ENCODE measurements around the gene FRAS1.

The FRAS1 gene

DNA sequence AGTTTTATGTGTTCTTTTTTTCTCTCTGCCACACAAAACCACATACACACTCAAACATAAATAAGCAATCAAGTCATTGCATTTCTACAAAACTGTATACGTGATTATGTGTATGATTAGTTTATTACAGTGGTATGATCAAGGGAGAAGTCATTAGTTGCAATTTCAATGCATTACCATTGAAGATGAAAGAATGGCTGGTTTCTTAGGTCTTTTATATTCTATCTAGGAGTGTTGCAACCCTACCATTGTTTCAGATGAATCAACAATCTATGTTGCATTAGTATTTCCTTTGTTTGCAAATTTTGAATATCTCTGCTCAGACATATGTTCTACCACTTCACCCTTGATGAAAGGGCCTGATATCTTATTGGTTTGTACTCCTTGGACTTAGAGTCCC lies 501.3 kb downstream of the FRAS1 start:
- no peak for FAIRE-seq

DNA sequence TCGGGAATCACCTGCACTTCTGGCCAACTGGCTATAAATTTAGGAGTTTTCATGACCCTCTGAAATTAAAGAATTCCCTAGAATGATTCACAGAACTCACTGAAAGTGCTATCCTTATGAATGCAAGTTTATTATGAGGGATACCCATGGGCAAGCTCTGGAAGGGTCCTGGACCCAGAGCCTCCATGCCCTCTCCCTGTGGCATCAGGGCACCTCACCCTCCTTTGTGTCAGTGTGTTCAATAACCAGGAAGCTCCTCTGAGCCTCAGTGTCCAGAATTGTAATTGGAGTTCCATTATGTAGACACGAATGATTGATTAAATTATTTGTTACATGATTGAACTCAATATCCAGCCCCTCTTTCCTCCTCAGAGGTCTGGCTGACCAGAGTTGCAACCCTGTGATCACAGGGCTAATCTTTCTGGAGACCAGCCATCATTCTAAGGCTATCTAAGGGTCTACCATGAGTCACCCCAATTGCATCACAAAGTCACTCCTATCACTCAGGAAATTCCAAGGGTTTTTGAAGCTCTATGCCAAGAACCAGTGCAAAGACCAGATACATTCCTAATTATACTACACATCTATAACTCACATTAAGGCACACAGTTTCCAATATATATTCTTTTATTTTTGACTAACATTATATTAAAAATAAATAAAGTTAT lies 503.3 kb downstream of the FRAS1 start:
- no peak for FAIRE-seq

DNA sequence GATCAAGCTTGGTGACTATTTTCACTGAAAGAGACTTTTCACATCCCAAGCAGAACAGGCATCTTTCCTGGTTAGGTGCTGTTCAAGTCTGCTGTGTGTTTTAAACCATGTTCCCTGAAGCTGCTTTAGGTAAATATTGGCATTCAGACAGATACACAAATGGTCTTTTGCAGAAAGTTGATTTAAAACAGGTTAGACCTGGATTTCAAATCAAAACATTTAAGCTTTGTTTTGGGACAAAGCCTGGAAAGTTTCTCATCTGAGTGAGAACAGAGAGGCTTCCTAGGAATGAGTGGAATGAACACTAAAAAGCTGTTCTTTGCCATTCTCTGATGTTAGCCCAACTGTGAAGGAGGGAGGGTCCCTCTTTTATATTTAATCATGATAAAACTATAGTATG lies 504.6 kb downstream of the FRAS1 start:
- FAIRE-seq = no peak

DNA sequence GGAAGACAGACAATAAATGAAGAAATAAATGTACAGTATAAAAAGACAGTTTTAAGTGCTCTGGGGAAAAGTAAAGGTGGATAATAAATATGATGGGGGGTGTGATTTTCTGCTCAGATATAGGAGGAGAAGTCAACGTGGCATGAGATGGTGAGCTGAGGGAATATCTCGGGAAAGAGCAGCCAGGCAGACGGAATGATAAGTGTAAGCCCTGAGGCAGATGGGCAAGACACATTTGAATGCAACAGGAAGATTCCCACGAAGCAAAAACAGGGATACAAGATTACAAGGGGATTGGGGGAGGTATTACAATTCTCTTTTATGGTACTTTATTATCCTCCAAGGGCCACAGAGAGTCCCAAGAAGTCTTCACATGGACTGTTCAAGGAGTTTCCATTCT lies 505.6 kb downstream of the FRAS1 start:
- no peak for FAIRE-seq

DNA sequence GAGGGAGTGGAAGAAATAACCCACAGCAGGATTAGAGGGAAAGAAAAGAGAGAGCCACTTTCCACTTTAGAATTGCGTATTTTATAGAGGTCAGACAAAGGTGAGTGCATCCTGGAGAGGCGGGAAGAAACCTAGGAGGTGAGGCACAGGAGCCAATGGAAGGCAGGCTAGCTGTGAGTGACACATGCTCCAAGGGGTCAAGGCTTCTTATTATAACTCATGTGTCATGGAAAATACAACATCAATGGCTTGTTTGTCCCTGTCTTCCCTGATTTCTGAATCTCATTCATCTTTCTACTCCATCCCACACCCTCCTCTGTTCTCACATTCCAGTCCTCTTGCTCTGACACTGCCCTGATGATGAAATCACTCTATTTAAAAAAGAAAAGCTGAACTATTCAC lies 508.8 kb downstream of the FRAS1 start:
- no peak for FAIRE-seq

DNA sequence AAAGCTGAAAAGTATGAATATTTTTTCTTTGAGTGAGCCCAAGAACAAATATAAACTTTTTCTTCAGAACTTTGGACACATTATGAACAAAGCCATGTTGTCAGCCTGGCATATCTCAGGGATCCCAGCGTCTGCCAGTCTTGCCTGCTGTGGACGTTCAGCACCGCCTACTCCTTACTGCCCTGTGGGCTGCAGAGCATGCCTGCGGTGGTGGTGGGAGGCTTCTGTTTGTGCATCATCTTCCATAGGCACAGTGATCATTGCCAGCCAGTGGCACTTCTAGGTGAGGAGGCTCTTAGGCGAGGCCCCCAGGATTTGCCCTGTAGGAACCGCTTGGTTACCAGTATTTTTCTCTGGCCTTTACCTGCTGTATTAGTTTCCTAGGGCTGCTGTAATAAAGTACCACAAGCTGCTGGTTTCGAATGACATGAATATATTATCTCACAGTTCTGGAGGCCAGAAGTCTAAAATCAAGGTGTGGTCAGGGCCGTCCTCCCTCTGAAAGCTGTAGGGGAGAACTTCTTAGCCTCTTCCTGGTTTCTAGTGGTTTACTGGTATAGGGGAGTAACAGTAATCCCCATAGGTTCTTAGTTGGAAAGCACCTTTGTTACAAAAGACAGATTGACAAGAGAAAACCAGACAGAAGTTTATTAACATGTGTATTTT lies 509.8 kb downstream of the FRAS1 start:
- no peak for FAIRE-seq

DNA sequence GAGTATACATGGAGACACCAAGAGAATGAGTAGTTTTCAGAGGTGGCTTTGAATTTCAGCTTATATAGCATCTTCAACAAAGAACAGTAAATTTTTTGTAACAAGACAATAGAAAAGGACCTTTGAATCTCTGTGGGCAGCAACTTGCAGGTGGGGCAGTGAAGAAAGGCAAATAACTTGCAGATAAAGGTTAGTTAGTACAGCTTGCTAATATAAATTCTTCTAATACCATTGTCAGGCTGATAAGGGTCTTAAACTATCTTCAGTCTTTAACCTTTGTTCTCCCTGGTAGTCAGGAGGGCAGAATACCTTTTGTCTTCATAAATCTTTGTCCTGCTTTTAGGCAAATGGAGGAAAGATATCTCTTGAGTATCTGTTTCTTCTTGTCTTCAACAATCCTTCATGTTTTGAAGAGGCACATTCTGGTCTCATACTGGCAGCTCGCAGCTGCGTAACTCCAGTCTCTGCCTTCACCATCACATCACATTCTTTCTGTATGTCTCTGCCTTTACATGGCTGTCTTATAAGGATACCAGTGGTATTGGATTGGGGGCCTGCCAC lies 510.5 kb downstream of the FRAS1 start:
- no peak for FAIRE-seq

DNA sequence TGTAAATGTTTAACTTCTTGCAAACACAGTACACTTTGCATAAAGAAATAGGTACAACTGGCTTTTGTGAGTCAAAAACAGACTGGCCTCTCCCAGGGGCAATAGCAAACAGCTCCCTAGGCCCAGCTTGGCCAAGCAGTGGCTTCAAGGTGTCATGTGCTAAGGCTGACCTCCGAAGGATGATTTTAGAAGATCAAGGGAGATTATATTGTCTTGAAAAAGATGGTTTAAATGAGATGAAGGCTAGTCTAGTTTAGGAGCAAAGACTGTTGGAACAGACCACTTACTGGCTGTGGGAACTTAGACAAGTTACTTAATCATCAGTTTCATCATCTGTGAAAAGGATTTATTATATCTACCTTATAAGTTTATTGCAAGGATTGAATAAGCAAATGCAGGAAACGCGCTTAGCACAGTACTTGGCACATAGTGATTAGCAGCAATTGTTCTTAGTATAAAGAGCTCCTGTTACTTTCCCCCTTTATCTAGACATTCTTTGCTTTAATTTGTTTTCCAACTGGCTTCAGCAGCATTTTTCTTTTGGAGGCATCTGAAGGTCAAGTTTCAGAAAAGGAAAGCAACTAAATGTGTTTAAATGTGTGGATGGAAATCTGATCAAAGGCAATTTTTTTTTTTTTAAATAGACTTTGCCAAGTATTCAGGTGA lies 511.6 kb downstream of the FRAS1 start:
- FAIRE-seq = no peak

DNA sequence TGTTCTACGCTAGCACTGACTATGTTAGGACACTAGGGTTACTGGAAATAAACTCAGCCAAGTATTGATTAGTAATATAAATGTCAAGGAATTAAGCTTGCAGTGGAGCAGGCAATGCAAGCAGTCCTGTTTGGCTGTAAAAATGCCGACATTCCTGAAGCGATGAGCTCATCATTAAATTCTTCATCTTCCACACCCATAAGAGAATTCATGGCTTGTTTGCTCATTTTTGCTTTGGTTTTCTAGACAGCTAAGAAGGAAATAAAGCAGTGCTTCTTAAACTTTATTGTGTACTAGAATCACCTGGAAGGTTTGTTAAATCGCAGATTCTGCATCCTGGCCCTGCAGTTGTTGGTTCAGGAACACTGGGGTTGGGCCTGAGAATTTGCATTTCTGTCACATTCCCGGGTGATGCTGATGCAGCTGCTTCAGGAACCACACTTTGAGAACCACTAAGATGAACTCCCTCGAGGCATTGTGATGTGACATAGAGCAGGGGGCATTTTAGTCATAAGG lies 512.2 kb downstream of the FRAS1 start:
- peak; percentile 36 for FAIRE-seq

DNA sequence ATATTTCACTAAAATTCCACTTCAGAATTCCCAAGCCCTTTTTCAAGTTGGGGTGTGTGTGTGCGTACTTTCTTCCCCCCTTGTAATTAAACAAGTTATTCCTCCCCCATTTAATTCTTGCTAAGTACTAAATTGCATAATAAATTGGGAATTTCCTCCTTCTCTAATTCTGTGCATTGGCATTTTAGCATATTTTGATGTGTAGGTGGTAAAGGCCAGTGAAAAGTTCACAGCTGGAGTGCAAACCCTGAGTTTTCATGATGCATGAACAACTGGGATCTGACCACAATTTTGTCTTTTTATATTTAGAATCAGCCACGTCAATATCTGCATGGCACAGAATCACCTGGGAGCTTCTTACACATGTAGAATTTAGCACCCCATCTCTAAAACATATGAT lies 513.0 kb downstream of the FRAS1 start:
- no peak for FAIRE-seq

DNA sequence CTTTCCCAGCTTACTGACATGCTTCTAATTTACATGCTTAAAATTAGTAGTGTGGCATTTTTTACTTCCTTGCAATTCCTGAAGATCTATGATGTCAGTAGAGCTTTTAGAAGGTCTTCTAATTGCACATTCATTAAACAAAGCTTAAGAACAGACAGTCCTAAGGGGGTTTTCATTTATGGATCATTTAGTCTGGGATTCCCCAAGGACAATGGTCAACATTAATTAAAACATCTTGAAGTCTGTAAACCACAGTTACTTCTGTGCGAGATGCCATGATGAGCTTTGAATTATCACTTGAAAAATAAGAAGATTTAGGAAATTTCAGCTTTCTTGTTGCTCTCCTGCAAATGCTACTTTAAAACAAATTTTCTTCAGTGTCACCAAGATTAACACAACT lies 514.7 kb downstream of the FRAS1 start:
- no peak for FAIRE-seq

DNA sequence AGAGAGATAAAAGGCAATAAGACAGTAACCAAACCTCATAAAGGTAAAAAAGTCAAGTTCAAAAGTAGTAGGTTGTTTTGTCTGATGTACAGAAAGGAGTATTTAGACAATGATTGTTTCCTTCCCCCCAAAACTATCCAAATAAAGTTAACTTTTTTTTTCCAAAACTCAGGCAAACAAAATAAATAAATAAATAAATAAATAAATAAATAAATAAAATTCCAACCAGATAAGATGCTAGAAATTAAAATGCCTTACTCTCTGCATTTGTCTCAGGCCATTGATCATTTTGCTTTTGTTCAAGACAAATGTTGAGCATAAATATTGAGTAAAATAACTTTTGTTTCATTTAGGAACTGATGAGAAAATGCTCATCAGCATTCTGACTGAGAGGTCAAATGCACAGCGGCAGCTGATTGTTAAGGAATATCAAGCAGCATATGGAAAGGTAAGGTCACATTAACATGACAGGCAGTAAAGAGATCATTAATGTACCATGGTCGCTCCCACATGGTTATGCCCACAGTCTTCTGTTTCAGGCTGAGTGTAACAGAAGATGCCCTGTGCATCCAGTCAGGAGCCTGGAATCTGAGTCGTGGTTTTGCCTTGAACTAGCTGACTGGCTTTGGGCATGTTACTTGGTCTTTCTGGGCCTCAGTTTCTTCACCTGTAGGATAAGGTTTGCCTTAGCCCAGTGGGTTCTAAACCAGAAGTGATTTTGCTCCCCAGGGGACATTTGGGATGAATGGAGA lies 521.7 kb downstream of the FRAS1 start:
- FAIRE-seq = no peak

DNA sequence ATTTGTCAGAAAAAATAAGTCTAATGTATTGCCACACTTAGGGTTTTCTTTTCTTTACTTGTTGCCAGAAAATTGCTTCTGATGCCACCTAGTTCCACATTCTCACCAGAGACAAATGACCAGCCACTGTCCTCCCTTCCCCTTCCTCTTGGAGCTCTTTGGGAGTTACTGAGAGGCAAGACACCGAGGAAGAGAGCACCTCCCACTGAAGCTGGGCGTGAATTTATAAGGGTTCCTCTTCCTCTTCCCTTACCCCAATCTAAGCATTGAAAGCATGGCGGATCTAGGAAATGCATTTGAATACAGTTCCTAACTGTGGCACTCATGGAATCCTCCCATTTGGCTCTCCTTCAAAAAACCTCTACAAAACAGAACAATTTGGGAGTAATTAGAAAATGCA lies 524.5 kb downstream of the FRAS1 start:
- no peak for FAIRE-seq

DNA sequence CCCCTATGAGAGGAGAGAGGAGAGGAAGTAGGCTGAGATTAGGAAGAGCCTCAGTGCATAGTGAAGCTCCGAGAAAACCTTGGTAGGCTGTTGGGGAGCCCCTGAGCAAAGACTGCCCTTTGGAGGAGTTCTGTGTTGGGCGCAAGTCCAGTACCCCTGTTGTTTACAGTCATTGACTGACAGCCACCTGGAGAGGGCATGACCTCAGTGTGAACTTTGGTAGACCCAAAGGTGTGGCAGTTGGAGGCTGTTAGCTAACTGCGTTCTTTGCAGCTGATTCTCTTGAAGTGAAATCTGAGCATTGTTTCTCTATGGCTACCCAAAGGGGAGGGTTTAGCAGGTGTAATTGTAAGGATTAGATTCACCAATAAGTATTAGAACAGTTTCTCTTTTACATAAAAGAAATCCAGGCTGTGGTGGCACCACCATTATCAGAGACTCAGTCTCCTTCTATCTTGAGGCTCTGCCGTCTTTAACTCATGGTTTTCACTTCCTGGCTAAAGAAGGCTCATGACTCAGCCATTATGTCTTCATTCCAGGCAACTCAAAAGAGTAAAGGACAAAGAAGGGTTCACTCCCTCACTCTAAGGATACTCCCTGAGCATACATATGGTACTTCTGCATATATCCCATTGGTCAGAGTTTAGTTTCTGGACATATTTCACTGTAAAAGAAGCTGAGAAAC lies 527.9 kb downstream of the FRAS1 start:
- FAIRE-seq = no peak

DNA sequence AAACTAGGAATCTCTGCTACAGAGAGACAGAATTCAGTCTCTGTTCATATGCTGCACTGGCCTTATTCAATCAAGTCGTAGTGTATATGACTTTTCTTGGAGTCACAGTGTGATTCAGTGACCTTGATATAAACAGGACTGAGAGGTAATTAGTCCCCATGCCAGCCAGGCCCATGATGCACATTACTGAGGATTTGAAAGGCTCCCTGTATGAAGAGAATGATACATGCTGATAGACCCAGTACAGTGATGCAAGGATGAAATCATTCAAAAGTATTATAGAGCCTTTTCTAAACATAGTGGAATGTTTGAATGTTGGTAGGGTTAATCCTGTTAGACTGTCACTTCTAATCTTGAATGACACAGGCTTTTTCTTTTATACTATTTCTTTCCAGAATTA lies 528.5 kb downstream of the FRAS1 start:
- no peak for FAIRE-seq

DNA sequence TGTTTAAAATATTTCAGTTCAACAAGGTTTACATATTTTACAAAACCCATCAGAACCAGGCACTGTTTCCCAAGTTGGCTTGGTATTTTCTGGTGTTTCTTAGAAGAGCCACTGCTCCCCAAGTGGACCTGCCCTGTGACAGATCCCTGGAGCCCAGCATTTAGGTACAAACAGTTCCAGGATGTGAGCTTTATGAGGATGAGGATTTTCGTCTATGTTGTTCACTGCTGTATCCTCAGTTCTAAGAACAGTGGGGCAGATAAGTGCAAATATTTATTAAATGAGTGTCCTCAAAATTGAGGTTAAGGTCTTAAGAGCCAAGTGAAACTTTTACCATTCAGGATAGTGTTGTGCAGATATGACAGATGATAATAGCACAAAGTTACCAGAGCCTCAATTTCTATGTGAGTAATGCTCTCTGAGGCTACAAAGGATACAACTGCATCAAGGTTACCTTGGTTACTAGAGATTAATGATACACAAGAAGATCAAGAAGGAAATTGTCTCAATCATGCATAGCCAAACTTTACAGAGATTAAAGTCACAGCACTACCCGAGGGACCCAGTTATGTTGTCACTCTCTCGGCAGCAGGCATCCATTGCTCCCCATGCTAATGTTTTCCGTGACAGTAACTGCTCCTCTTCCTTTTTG lies 531.9 kb downstream of the FRAS1 start:
- FAIRE-seq = no peak

DNA sequence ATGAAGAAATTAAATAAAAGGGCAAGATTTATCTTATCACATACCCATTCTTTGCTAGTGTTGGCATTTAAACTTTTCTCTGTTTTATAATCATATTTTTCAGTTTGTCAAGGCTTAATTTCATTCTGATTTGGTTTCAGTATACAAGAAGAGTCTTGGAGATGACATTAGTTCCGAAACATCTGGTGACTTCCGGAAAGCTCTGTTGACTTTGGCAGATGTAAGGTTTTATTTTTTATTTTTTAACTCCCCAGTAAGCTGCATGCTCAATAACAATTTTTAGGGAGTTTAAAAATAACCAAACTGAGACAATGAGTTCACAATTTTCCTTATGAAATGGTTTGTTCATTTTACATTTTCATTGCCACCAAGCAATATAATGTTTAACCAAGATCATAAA lies 534.3 kb downstream of the FRAS1 start:
- peak; percentile 81 for FAIRE-seq

DNA sequence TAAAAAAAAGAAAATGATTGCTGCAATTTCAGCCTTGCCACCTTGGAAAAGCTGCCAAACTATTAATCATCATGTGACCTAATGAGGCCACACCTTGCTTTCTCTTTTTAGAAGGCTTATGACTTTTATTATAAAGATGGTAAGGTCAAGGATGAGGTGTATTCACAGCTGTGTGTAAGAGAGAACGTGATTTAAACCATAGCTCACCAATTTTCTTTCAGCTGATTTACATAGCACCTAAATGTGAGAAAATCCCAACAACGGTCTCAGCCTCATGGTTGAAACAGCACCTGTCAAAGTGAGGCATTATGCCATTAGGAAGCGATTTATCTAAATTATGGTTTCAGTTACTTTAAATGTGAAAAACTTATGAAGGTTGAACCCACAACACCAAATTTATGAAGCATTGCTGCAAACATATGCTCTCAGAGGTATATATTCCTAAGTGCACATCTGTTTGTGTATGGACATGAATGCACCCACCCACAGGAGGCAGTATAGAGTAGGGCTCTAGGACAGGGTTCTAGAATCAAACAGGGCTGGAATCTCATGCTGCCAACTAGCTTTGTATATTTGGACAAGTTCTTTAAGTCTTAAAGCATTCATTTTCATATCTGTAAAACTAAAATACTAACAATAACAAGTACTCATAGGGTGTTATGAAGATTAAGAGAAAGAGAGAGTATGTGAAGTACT lies 535.1 kb downstream of the FRAS1 start:
- peak; percentile 49 for FAIRE-seq
